CD4-positive, alpha-beta T cell treated with Interleukin-6 for 4 hours (primary cell): Measurements from ENCODE around the gene OR8B3.
"Not testable (repeated sequence)": the region's sequence is repeated elsewhere in the genome, so short reads cannot be mapped to it uniquely, and the experiment has no call there.

Experiments
- DNase-seq: peaks from one replicate; pipeline ENCODE4 v3.0.0-alpha.2; 2020; ENCODE audit warnings: mixed read lengths

The OR8B3 gene, protein sequence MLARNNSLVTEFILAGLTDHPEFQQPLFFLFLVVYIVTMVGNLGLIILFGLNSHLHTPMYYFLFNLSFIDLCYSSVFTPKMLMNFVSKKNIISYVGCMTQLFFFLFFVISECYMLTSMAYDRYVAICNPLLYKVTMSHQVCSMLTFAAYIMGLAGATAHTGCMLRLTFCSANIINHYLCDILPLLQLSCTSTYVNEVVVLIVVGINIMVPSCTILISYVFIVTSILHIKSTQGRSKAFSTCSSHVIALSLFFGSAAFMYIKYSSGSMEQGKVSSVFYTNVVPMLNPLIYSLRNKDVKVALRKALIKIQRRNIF

DNA sequence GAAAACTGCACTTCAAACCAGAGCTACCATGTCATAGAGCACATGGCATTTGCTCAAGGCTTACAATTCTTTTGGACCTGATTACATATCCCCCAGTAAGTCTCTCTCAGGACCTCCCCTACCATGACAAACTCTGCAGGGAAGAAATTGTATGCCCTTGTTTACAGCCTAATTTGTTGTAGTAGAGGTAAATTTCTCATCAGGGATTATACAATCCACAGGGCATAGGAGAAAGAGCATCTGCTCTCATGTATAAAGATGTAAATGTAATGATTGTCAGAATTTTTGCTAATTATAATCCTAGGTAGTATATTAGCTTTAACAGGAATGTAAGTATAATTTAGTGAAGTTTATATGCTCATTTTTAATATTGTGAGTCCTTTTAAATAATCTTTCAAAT lies at the start of gene OR8B3:
Gene OR8B3 (minus strand): TSS at position 101 of the 400 bp plus-strand sequence. CDS start 1,673 bp downstream, outside the sequence.
- DNase-seq, result no peak

DNA sequence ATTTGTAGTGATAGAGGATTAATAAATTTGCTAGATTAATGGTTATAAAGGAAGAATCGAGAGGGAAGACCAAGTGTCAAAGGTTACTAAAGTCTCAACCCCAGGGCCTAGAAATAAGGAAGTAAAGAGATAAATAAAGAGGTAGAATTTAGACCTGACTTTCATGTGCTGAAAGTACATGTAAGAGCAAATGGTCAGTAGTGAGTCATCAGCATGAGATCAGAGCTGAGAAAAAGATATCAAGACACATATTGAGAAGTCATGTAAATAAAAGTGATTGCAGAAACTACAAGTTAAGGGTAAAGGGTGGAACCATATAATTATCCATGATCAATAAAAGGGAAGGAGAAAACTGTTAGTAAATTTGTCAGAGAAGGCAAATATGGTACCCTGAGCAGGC lies 48.1 kb upstream of the OR8B3 start:
- no peak for DNase-seq

DNA sequence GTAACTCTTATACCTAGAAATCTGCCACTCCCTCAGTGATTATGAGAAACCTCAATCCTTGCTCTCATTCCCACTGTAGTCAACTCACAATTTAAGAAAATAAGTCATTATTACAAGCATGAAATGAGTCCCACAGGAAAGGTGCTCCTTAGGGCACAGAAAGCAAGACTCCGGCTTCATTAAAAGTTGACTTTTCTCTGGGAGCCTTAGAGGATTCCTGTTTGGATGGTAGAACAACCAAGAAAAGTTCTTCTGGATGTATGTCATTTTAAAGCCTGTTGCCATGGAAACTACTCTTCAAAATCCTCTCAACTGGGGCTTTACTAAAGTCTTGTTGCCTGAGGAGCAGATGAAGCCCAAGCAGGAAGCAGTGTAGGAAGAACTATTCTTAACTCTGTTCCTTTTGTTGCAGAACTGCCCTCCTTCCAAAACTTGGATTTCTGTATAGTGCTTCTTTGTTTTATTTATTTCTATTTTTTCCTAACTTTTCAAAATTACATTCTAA lies 46.9 kb upstream of the OR8B3 start, which contains the start of gene OR8B8:
Gene OR8B8 (minus strand): TSS at position 51 of the 505 bp plus-strand sequence. CDS start 4,611 bp downstream, outside the sequence.
- no peak for DNase-seq

DNA sequence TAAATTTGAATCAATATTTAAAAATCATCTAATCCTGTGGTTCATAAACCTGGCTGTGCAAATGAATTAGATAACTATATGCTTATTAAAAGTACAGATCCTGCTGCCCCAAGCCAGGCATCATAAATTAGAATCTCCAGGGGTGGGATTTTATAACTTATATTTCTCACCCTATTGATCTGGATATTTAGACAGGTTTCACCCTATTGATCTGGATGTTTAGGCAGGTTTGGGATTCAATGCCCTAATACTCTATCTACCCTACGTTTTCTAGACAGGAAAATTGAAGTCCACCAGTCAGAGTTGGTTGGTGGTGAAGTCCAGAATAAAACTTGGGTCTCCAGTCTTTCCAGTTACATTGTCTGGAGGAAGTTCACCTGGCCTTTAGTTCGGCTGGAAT lies 44.0 kb upstream of the OR8B3 start:
- no peak for DNase-seq

DNA sequence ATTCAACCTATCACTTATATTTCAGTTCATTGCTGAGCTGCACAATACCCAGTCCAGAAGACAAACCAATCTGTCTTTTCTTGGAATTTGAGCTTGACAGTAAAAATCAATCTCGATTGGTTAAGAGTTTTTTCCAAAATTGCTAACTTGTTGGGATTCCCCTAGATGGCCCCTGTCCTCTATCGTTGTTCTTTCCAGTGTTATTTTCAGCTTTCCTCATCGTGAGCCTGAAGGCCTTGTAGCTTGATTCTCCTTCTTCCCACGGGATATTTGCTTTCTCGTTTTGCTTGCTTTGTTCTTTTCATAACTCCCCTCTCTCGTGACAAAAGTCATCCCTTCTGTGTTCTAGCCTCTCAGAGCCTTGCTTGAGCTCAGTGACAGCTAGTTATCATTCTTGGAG lies 43.6 kb upstream of the OR8B3 start:
- DNase-seq, result no peak

DNA sequence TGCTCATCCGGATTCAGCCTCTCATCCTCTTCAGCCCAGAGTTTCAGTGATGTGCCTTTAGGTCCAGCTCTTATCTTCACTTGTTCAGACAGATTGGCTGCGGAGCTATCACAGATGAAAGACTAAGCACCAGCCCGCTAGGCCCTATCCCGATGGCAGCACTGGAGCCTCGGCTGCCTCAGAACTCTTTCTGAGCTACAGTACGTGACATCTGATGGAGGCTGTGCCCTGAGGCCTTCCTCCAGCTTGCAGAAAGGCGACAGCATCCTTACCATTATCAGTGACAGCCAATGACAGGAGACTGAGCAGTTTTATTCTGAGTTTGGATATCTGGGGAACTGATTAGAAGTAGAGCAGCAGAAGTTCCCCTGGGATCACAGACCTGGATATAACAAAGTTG lies 42.7 kb upstream of the OR8B3 start:
- DNase-seq, result no peak

DNA sequence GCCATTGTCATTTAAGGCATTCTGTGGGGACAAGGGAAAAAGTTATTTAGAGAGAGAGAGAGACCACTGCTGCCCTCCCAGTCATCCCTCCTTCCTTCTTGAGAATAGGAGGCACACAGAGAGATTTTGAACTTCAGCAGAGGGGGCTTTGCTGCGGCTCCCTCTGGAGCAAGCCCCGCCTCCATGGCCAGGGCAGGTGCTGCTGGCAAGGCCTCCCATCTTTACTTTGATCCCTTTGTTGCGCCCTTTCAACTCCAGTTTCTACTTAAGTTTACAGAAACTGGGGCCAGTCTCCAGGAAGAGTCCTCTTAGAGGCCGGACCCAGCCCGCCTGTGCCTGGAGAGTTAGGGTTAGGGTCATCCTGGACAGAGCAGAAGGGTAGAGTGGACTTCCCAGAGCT lies 42.3 kb upstream of the OR8B3 start:
- DNase-seq, result no peak

DNA sequence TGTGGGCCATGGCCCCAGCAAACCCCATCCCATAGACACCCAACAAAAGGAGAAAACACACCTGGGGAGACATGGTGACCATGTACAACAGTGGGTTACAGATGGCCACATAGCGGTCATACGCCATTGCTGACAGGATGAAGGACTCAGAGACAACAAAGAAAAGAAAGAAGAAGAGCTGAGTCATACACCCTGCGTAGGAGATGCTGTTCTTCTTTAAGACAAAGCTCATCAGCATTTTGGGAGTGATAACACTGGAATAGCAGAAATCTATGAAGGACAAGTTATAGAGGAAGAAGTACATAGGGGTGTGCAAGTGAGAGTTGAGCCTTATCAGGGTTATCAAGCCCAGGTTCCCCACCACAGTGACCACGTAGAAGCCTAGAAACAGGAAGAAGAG lies 41.8 kb upstream of the OR8B3 start:
- DNase-seq, result no peak

DNA sequence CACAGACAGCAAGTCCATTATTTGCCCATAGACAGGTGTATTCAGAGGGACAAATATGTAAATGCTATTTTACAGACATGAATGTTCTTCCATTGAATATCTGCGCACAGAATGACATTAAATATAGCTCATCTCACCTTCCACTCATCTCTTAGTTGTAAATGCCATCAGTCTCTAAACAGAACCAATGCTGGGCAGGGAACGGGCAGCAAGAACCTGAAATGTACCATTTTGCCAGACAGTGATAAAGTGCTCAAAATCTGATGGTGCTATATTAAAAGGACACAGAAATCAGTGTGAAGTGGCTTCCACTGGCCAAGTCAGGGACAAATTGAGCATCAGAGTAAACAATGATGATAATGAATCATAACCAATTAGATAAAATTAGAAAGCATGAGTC lies 35.9 kb upstream of the OR8B3 start:
- DNase-seq, result no peak

DNA sequence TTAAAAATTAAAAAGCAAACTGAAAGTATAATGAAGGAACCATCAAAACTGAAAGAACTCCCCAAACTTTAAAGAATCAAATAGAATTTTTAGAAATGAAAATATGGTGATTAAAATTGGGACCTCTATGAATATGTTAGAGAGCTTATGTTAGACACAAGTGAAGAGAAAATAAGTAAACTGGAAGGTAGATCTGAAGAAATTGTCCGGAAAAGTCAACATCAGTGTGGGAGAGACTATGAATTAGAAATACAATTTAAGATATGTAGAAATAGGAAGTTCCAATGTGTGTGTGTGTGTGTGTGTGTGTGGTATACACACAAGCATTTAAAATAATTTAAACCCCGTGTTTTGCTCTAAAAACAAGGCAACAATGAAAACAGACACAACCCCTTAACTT lies 30.8 kb upstream of the OR8B3 start:
- DNase-seq, result no peak

DNA sequence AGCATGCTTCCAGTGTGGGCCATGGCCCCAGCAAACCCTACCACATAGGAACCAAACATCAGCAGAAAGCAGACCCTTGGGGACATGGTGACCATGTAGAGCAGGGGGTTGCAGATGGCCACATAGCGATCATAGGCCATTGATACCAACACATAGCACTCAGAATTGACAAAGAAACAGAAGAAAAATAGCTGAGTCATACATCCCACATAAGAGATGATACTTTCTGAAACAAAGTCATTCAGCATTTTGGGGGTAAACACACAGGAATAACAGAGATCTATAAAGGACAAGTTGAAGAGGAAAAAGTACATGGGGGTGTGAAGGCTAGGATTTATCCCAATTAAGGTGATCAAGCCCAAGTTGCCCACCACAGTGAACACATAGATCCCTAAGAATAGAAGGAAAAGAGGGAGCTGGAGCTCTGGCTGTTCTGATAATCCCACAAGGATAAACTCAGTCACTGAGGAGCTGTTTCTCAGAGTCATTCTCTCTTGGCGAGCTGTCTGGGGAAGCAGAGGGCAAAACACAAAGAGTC lies 25.6 kb upstream of the OR8B3 start, which contains the start of gene OR8B4:
Gene OR8B4 (minus strand): TSS at position 488 of the 538 bp plus-strand sequence. CDS start 0 bp downstream, at position 488.
- no peak for DNase-seq

DNA sequence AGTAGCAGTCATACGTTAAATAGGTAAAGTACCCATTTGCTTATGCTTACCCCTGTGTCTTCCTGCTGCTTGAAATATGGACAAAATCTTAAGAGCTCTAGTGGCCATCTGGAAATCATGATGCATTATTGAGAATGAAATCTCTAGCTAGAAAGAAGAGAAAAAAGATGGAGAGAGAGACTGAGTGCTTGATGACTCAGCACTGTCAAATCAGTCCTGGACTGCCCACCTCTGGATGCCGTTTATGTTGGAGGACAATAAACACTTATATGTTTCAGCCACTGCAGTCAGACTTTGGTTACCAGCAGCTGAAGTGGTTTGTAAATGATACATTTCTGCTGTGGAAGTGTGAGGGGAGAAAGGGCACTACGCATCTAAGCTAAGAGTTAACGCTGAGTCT lies 22.2 kb upstream of the OR8B3 start:
- no peak for DNase-seq

DNA sequence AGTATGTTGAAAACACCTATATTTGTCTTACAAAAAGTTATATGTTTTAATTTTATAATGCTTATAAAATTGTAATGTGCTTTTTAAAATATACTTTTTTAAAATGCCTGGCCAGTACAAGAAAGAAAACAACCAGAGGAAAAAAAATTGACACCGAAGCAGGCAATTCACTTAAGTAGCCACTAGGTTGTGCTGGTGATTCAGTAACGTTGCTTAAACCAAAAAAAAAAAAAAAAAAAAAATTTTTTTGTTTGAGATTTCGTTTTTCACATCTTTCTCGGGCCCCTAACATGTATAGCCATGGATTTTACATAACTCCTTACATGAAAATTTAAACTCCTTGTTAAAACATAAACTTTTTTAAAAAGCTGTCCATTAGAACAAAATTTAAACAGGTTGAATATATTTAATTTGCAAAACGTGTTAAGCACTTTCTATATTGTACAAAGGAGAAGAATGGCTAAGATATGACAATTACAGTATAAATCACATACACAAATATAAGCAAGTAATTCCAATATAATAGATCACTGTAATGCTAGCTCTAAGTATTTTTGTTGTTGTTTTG lies 16.6 kb upstream of the OR8B3 start:
- no peak for DNase-seq

DNA sequence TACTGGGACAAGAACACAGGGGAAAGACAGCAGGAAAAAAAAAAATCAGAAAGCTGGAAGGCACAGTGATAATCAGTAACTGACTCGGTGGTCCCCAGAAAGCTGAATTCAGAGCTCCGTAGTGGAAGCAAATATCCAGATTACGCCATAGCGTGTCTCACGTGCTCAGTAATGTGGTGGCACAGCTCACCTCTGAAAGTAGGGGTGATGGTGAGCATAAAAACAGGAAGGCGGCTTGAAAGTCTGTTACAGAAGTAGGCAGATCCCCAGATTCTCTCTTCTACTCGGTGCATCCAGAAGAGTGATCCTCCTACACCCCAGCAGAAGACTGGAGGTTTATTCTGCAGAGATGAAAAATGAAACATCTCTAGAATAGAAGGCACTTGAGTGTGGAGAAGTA lies 11.1 kb upstream of the OR8B3 start:
- no peak for DNase-seq

DNA sequence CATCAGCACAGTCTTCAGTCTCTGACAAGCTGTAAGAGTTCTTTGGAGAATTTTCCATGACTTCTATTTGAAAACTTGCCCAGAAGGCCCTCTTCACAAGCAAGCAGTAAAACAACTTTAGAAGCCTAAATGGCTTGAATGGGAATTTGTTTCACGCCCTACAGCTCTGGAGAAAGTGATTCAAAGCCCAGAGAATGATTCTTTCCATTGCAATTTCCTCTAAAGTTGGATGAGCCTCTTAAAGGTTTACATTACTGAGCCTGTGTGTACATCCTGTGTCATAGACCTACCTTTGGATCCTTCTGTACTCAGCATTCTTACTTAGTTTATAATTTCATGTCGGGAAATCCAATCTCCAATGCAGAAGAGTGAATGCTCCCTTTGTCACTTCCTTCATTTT lies 6.8 kb upstream of the OR8B3 start:
- no peak for DNase-seq

DNA sequence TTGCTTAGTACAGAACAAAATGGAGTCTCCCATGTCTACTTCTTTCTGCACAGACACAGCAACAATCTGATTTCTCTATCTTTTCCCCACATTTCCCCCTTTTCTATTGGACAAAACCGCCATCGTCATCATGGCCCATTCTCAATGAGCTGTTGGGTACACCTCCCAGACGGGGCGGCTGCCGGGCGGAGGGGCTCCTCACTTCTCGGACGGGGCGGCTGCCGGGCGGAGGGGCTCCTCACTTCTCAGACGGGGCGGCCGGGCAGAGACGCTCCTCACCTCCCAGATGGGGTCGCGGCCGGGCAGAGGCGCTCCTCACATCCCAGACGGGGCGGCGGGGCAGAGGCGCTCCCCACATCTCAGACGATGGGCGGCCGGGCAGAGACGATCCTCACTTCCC lies 4.4 kb upstream of the OR8B3 start:
- DNase-seq, result not testable (repeated sequence)

DNA sequence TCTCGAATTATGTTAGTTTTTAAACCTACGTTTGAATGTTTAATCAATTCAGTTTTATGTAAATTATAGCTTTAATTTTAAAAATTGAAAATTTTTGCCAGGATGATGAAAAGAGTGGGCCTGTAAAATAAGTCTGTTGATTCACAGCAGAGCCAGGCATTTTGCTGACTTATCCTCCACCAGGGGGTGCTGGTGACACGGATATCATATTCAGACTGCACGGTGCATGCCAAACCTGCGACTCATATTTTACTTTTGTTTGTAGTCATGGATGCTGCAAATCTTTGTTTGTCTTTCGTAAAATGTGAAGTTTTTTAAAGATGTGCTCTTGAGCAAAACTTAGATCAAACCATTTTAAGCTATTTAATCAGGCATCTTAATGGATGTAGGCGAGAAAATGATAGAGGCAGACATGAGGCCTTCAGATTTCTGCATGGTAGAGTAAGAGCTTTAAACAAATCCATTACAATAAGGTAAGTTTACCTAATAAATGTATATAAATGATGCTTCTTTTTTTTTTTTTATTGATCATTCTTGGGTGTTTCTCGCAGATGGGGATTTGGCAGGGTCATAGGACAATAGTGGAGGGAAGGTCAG lies 3.6 kb upstream of the OR8B3 start:
- DNase-seq, result peak; percentile 28

DNA sequence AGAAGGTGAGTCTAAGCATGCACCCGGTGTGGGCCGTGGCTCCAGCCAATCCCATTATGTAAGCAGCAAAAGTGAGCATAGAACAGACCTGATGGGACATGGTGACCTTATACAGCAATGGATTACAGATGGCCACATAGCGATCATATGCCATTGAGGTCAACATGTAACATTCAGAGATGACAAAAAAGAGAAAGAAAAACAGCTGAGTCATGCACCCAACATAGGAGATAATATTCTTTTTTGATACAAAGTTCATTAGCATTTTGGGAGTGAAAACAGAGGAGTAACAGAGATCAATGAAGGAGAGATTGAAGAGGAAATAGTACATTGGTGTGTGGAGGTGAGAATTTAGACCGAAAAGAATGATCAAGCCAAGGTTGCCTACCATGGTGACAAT lies 2.0 kb downstream of the OR8B3 start:
- not testable (repeated sequence) for DNase-seq

DNA sequence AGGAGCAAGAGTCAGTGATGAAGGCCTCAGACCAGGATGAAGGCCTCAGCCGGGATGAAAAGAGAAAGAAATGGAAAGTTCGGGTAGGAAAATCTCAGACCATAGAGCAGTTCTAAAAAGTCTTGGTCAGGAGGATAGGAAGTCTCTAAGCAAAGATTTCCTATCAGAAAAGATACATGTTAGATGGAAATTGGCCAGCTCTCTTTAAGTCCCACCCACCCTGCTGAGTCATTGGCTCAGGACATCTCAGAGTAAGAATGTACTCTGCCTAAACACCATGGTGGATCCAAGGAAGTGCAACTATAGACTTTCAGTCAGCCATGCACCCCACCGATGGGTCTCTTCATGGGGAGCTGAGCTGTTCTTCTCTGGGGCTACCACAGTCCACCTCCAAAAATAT lies 4.4 kb downstream of the OR8B3 start:
- DNase-seq, result no peak

DNA sequence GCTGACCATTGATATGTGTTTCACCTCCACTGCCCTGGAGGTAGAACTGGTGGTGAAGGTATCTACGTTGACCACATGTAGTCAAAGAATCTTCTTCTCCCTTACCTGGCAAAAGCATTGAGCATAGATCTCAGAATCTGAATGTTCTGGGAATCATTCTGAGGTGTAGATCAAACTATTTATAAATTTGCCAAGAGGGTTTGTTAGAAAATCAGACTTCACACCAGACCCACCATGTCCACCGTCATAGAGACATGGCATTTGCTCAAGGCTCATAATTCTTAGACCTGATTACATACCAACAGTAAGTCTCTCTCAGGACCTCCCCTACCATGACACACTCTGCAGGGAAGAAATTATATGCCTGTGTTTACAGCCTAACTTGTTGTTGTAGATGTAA lies 14.4 kb downstream of the OR8B3 start, which contains the start of gene OR8B2:
Gene OR8B2 (minus strand): TSS at position 101 of the 400 bp plus-strand sequence. CDS start 1,156 bp downstream, outside the sequence.
- DNase-seq, result no peak

DNA sequence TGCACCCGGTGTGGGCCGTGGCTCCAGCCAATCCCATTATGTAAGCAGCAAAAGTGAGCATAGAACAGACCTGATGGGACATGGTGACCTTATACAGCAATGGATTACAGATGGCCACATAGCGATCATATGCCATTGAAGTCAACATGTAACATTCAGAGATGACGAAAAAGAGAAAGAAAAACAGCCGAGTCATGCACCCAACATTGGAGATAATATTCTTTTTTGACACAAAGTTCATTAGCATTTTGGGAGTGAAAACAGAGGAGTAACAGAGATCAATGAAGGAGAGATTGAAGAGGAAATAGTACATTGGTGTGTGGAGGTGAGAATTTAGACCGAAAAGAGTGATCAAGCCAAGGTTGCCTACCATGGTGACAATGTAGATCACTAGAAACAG lies 16.0 kb downstream of the OR8B3 start:
- DNase-seq, result not testable (repeated sequence)

DNA sequence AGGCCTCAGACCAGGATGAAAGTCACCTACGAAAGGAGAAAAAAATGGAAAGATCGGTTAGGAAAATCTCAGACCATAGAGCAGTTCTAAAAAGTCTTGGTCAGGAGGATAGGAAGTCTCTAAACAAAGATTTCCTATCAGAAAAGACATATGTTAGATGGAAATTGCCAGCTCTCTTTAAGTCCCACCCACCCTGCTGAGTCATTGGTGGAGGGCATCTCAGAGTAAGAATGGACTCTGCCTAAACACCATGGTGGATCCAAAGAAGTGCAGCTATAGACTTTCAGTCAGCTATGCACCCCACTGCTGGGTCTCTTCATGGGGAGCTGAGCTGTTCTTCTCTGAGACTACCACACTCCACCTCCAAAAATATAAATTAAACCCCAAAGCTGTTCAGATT lies 18.2 kb downstream of the OR8B3 start:
- DNase-seq, result no peak

DNA sequence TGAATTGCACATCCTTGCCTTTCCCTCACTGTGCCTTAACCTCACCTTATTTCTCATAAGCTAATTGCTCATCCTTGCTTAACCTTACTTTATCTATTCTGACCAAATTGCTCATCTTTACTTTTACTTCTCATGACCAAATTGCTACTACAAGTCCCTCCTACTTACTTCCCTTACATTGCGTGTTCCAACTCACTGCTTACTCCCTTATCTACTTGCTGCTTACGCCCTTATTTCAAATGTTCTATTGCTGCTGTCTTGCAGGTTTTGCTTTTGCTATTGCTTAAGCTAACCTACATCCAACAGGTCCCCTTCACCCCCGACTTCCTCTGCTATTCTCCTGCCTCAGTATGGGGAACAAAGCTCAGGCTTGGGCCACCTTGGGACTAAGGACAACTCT lies 22.5 kb downstream of the OR8B3 start:
- DNase-seq, result no peak

DNA sequence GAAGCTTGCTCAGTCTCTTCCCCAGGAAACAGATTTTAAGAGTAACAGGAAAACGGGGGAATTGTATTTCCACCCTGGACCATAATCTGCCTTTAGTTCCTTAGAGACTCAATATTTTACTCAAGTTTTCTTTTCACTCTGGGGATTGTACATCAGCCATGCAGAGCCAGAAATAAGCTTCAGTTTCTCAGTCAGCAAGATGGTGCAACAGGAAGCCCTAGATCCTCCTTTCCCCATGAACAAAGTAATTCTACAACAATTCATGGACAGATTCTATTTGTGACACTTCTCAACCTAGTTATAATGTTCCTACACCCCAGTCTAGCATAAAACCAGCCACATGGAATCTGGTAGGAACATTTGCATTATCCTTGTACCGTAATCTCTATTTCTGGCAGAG lies 39.3 kb downstream of the OR8B3 start:
- no peak for DNase-seq
